SK-N-SH (cell line): ENCODE measurements around the gene FNDC10.
"Not testable (repeated sequence)": the region's sequence is repeated elsewhere in the genome, so short reads cannot be mapped to it uniquely, and the experiment has no call there.

Experiments
- EP300 ChIP-seq, 2 experiments: IDR thresholded peaks; 2 replicates each; pipeline versions ENCODE4 v1.4.0 to v1.6.1; 2012; ENCODE audit warnings: borderline replicate concordance in 1 of 2, low read depth in 1 of 2, low read length in 1 of 2
- EZH2phosphoT487 ChIP-seq: fragments of 200-600 bp; sonication (generic); IDR thresholded peaks from 2 replicates; pipeline ENCODE4 v1.6.1; 2017; ENCODE audit warnings: low read depth, mixed run types, mild to moderate bottlenecking, antibody characterized with exemption, moderate library complexity, borderline replicate concordance
- POLR2AphosphoS5 ChIP-seq: IDR thresholded peaks from 2 replicates; pipeline ENCODE4 v1.6.1; 2012; ENCODE audit warnings: low read depth, low read length
- RAD21 ChIP-seq: IDR thresholded peaks from 2 replicates; pipeline ENCODE4 v1.6.1; 2012; ENCODE audit warnings: mild to moderate bottlenecking, low read length
- RCOR1 ChIP-seq: fragments of 150-350 bp; IDR thresholded peaks from 2 replicates; pipeline ENCODE4 v1.6.1; 2017; ENCODE audit warnings: antibody characterized with exemption, low read length
- RFX5 ChIP-seq: IDR thresholded peaks from 2 replicates; pipeline ENCODE4 v1.6.1; 2012; ENCODE audit warnings: mild to moderate bottlenecking, improper control_type of control experiment, low read length
- SMC3 ChIP-seq: IDR thresholded peaks from 2 replicates; pipeline ENCODE4 v1.6.1; 2012; ENCODE audit warnings: low read depth, low read length, improper control_type of control experiment
- TCF12 ChIP-seq: IDR thresholded peaks from 2 replicates; pipeline ENCODE4 v1.4.0; 2012
- TEAD4 ChIP-seq: IDR thresholded peaks from 2 replicates; pipeline ENCODE4 v1.4.0; 2012; ENCODE audit warnings: mild to moderate bottlenecking, borderline replicate concordance; ENCODE audit not compliant: insufficient read depth
- TF ChIP-seq, protein P1 (sequence below): fragments of 200-600 bp; sonication (generic); IDR thresholded peaks from 2 replicates; pipeline ENCODE4 v1.6.1; 2017; ENCODE audit warnings: antibody characterized with exemption, mild to moderate bottlenecking, moderate library complexity
- TF ChIP-seq, protein P2 (sequence below): IDR thresholded peaks from 2 replicates; pipeline ENCODE4; 2012

DNA sequence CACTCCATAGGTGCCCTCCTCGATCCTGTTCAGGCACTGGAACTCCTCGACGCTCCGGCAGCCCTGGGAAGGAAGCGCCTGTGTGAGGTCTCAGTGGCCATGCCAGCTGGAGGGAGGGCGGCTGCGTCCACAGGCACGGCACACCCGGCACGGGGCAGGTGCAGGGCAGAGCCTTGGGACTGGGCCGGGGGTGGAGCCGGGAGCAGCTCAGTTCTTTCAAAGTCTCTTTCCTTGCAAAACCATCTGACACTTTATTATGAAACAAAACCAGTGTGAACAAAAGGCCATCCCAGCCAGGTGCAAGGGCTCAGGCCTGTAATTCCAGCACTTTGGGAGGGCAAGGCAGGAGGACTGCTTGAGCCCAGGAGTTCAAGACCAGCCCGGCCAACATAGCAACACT lies 38.6 kb upstream of the FNDC10 start:
- TF ChIP-seq, protein P1, sequence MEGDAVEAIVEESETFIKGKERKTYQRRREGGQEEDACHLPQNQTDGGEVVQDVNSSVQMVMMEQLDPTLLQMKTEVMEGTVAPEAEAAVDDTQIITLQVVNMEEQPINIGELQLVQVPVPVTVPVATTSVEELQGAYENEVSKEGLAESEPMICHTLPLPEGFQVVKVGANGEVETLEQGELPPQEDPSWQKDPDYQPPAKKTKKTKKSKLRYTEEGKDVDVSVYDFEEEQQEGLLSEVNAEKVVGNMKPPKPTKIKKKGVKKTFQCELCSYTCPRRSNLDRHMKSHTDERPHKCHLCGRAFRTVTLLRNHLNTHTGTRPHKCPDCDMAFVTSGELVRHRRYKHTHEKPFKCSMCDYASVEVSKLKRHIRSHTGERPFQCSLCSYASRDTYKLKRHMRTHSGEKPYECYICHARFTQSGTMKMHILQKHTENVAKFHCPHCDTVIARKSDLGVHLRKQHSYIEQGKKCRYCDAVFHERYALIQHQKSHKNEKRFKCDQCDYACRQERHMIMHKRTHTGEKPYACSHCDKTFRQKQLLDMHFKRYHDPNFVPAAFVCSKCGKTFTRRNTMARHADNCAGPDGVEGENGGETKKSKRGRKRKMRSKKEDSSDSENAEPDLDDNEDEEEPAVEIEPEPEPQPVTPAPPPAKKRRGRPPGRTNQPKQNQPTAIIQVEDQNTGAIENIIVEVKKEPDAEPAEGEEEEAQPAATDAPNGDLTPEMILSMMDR, result not testable (repeated sequence)
- not testable (repeated sequence) for TF ChIP-seq RFX5; POLR2AphosphoS5; TEAD4; EP300 (IDR thresholded peaks at IDR 0.05; ENCODE audit: borderline replicate concordance in 1 of 2, low read depth in 1 of 2, low read length in 1 of 2); RCOR1; RAD21; SMC3; TCF12; EZH2phosphoT487
- TF ChIP-seq, protein P2, sequence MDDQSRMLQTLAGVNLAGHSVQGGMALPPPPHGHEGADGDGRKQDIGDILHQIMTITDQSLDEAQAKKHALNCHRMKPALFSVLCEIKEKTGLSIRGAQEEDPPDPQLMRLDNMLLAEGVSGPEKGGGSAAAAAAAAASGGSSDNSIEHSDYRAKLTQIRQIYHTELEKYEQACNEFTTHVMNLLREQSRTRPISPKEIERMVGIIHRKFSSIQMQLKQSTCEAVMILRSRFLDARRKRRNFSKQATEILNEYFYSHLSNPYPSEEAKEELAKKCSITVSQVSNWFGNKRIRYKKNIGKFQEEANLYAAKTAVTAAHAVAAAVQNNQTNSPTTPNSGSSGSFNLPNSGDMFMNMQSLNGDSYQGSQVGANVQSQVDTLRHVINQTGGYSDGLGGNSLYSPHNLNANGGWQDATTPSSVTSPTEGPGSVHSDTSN, result not testable (repeated sequence)
